ENCODE data around the gene OR5AN1.
"Not testable (repeated sequence)": the region's sequence is repeated elsewhere in the genome, so short reads cannot be mapped to it uniquely, and the experiment has no call there.

OR5AN1 gene

GRCh38 chr11:59356561-59356960, 2.1 kb upstream of the OR5AN1 start:
- Histone ChIP-seq H3K27ac (no peak overlapping the region), H3K9me3 (ENCODE audit: severe bottlenecking) (no peaks in the 10 kb centered on the region), H3K36me3 (no peaks in the 10 kb centered on the region), H3K27me3 (ENCODE audit: insufficient read depth, low read depth, severe bottlenecking) (peaks cover 21% of the 10 kb centered on the region), H3K4me3 (ENCODE audit: low read depth, low read length) (no peak overlapping the region)
- TF ChIP-seq CTCF (IDR thresholded peaks at IDR 0.05; ENCODE audit: low read depth, low read length), result no peak
- no peak for DNase-seq

DNA sequence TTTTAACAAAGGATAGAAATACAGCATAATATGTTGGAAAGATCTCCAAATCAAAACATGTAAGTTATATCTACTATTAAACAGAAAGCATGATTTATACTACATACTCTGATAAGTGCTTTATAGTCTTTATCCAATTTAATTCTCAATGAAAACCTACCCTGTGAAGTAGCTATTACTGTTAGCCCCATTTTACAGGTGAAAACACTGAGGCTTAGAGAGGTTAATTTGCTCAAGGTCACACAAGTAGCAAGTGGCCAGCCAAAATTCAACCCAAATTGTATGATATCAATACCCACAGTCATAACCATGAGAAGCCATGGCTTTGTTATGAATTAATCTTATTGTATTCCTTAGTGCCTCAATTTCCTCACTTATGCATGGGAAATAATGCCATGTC, 675 bp upstream of the OR5AN1 start:
- no peak overlapping the region for H3K27ac ChIP-seq
- H3K9me3 ChIP-seq (ENCODE audit: severe bottlenecking), result no peaks in the 10 kb centered on the region
- H3K4me3 ChIP-seq (ENCODE audit: low read depth, low read length), result no peak overlapping the region
- H3K27me3 ChIP-seq (ENCODE audit: insufficient read depth, low read depth, severe bottlenecking), result peaks cover 24% of the 10 kb centered on the region
- TF ChIP-seq CTCF (IDR thresholded peaks at IDR 0.05; ENCODE audit: low read depth, low read length), result no peak
- H3K36me3 ChIP-seq, result no peaks in the 10 kb centered on the region
- DNase-seq, result no peak

GRCh38 chr11:59365232-59366018, 6.7 kb downstream of the OR5AN1 start:
- DNase-seq, result no peak
- Histone ChIP-seq H3K9me3 (ENCODE audit: severe bottlenecking) (no peaks in the 10 kb centered on the region), H3K4me3 (ENCODE audit: low read depth, low read length) (no peak overlapping the region), H3K36me3 (no peaks in the 10 kb centered on the region), H3K27ac (no peak overlapping the region), H3K27me3 (ENCODE audit: insufficient read depth, low read depth, severe bottlenecking) (peaks cover 20% of the 10 kb centered on the region)
- TF ChIP-seq CTCF (IDR thresholded peaks at IDR 0.05; ENCODE audit: low read depth, low read length), result no peak

DNA sequence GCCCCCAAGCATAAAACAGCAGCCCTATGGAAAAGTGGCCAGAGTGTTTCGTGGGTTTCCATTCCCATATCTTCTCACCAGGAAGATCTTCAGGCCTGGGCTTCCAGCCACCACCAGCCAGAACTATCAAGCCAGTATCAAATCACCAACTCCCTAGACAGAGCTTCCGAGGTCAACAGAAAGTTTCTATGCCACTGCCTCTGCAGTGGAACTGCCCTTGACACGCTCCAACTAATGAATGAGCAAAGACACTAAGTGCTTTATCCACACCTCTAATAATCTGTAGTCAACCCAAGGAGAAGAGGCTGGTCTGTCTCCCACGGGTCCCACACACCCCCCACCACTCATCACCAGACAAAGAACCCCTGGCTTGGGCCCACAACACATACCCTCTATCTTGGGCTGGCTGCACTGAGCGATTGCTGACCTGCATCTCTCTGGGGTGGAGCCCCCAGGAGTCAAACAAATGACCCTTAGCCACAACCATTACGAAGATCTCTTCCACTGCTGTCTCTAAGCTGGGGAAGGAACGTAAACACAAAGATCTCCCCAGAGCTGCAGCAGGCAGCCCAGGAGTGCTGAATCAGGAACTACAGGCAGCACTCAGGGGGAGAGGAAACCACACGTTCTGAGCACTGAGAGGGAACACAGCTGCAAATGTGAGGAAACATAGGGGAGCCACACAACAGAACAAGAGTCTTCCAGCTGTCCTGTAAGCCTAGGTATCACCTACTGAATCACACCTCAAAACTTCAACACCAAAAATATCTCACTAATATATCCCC, 9.7 kb downstream of the OR5AN1 start:
- no peak for DNase-seq
- no peaks in the 10 kb centered on the region for H3K9me3 ChIP-seq (ENCODE audit: severe bottlenecking)
- no peak for TF ChIP-seq CTCF (IDR thresholded peaks at IDR 0.05; ENCODE audit: low read depth, low read length)

DNA sequence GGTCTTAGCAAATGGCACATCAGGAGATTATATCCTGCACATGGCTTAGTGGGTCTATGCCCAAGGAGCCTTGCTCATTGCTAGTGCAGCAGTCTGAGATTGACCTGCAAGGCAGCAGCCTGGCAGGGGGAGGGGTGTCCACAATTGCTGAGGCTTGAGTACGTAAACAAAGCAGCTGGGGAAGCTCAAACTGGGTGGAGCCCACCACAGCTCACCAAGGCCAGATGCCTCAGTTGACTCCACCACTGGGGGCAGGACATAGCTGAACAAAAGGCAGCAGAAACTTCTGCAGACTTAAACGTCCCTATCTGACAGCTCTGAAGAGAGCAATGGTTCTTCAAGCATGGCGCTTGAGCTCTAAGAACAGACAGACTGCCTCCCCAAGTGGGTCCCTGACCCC, 13.6 kb downstream of the OR5AN1 start:
- not testable (repeated sequence) for H3K27ac ChIP-seq; H3K27me3 ChIP-seq (ENCODE audit: insufficient read depth, low read depth, severe bottlenecking); DNase-seq

More for the DNA sequence above, 9.7 kb downstream of the OR5AN1 start:
- no peaks in the 10 kb centered on the region for H3K36me3 ChIP-seq
- H3K27me3 ChIP-seq (ENCODE audit: insufficient read depth, low read depth, severe bottlenecking), result peaks cover 18% of the 10 kb centered on the region
- H3K27ac ChIP-seq, result no peak overlapping the region
- H3K4me3 ChIP-seq (ENCODE audit: low read depth, low read length), result no peak overlapping the region

GRCh38 chr11:59380263-59381059, 21.8 kb downstream of the OR5AN1 start:
- Histone ChIP-seq H3K36me3 (no peaks in the 10 kb centered on the region), H3K27ac (no peak overlapping the region), H3K4me3 (ENCODE audit: low read depth, low read length) (no peak overlapping the region), H3K9me3 (ENCODE audit: severe bottlenecking) (no peaks in the 10 kb centered on the region), H3K27me3 (ENCODE audit: insufficient read depth, low read depth, severe bottlenecking) (no peaks in the 10 kb centered on the region)
- no peak for TF ChIP-seq CTCF (IDR thresholded peaks at IDR 0.05; ENCODE audit: low read depth, low read length)
- DNase-seq, result no peak

More for the DNA sequence above, 13.6 kb downstream of the OR5AN1 start:
- H3K36me3 ChIP-seq; H3K9me3 ChIP-seq (ENCODE audit: severe bottlenecking); H3K4me3 ChIP-seq (ENCODE audit: low read depth, low read length): not testable (repeated sequence)

Data from WERI-Rb-1 (cell line).